GM18511 (cell line): Measurements from ENCODE around the gene HASPIN.

ENCODE experiments used
- ATAC-seq: cut with Tn5 transposase; IDR thresholded peaks from one replicate; pipeline ENCODE4 v1.9.1; 2021; ENCODE audit warnings: mild to moderate bottlenecking, moderate library complexity; ENCODE audit not compliant: unreplicated experiment

HASPIN gene

DNA sequence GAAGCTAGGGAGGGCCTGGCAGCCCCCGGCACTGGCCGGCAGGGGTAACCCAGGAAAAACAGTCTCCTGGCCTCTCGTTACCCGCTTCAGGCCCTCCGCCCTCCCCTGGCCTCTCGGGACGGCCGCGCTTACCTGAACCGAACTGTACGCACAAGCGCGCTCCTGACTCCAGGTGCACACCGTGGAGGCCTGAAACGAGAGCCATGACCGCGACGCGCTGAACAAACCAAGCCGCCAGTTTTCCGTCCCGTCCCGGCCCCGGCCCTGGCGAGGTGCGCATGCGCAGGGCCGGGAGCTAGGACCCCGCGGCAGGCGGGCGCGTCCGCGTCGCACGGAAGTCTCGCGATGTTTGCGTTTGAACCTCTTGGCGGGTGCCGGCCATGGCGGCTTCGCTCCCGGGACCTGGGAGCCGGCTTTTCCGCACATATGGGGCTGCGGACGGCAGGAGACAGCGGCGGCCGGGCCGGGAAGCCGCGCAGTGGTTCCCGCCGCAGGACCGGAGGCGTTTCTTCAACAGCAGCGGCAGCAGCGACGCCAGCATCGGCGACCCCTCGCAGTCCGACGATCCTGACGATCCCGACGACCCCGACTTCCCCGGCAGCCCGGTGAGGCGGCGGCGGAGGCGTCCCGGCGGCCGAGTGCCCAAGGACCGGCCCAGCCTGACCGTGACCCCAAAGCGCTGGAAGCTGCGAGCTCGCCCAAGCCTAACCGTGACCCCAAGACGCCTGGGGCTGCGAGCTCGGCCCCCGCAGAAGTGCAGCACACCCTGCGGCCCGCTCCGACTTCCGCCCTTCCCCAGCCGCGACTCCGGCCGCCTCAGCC lies at the start of gene HASPIN:
Gene HASPIN (plus strand): TSS at position 348 of the 822 bp plus-strand sequence. CDS start 33 bp downstream, at position 381.
- ATAC-seq: peak; percentile 86

DNA sequence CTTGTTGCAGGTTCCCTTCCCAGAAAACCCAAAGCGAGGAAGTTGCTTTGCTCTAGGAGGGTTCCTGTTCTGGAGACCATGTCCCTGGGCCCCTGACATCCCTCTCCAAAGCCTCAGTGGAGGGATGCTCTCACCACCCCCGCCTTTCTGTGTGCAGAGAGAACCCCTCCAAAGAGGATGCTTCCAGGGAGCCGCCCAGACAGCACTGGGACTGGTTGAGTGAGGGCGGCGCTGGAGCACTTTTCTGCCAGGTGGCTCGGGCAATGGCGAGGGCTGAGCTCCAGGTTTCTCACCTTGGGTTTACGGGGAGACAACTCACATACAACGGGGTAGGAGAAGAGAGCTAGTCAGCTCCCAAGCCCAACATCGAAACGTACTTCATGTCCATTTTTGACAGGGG lies 47.8 kb upstream of the HASPIN start:
- no peak for ATAC-seq

DNA sequence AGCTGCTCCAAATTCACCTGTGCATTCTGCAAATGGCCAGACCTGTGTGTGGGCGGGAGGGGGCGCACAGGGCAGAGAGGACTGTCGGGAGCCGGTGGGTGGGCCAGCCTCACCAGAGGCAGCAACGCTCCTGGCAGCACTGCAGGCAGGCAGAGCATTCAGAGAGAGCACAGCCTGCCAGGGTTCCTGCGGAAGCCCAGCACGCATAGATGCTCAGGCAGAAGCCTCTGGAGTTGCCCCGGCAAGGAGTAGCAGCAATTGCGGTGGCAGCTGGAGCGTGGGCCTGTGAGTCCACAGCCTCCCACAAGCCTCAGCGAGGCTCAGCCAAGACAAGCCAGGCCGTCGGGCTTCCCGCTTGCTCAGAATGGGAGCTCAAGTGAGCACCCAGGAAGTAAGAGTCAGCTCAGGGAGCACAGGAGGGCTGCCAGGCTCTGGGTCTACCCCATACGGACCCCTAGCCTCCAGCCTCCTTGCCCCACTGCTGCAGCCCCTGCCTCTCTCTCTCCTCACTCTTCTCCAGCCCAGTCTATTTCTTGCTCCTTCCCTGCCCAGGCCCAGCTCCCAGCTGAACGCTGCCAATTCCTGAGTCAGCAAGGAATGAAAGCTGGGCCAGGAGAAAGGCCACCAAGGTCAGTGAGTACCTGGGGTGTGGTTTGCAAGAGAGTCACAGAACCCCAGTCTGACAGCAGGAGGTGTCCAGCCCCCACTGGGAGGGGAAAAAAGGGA lies 45.4 kb upstream of the HASPIN start:
- no peak for ATAC-seq

DNA sequence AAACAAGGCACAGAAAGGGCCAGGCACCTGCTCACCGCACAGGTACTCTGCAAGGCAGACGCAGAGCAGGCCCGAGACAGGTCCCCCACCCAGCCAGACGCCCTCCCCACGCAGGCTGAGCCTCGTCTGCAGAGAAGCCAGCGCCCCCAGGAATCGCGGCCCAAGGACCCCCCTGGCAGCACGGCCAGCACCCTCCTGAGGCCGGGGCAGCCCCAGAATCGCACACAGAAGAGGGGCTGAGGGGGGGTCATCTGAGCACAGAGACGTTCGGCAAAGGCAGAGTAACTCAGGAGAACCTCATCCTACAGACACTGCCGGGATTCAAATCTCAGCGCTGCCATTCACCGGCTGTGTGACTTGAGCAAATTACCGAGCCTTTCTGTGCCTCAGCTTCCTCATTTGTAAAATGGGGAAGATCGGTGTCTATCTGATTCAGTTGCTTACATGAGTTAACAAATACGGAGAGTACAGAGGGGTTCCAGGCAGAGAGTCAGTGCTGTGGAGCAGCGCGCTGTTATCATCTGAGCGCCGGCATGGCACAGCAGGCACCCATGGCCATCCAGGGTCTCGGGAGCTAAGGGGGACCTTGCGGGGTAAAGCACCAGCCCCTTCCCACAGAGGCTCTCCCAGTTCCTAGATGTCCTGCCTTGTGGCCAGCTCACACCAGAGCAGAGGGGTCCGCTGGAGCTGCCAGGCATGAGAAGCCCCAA lies 44.7 kb upstream of the HASPIN start:
- ATAC-seq: no peak

DNA sequence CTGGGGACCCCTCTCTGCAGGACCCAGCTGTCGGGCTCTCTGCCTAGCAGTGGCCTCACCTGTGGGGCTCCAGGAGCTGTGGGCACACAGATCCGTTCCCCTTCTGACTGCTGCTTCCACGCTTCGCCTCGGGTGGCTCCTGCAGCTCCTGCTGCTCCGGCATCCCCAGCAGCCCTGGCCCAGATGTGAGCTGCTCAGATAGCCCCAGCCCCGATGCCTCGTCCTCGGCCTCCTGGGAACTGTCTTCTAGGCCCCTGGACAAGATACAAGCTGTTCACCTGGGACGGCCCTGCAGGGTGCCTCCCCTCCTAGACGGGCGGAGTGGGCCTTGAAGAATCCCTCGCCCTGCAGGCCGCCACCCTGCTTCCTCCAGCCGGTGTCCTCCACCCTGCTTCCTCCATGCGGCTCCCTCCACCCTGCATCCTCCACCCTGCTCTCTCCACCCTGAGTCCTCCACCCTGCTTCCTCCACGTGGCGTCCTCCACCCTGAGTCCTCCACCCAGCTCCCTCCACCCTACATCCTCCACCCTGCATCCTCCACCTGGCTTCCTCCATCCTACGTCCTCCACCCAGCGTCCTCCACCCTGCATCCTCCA lies 44.1 kb upstream of the HASPIN start:
- no peak for ATAC-seq

DNA sequence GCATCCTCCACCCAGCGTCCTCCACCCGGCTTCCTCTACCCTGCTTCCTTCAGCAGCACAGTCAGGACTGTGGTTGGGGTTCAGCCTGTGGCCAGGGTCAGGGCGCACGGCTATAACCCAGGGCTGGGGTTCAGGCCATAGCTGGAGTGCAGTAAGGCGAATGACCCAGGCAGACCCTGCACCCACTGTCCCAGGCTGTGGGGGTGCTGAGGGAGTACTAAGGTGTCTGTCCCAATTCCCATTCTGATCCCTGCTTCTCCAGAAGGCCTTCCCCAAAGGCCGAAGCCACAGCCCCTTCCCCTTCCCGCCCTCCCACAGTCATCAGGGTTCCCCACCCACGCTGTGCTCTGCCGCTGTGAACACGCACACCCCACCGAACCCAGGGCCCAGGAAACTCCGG lies 42.6 kb upstream of the HASPIN start:
- ATAC-seq: no peak

DNA sequence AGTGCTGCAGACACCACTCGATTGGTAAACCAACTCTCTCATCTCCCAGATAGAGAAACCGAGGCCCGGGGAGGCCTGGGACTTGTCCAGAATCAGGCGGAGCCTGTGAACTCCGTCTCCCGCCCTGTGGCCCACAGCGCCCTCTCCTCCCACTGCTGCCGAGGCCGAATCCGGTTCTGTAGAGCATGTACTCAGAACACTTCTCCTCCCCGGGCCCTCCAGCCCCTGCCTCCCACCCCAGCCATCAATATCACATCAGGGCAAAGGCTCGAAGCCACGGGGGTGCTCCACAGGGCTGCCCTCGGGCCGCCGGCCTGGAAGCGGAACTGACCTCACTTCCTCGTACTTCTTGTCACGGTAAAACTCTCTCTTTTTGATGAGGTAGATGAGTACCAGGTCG lies 42.1 kb upstream of the HASPIN start:
- ATAC-seq: no peak

DNA sequence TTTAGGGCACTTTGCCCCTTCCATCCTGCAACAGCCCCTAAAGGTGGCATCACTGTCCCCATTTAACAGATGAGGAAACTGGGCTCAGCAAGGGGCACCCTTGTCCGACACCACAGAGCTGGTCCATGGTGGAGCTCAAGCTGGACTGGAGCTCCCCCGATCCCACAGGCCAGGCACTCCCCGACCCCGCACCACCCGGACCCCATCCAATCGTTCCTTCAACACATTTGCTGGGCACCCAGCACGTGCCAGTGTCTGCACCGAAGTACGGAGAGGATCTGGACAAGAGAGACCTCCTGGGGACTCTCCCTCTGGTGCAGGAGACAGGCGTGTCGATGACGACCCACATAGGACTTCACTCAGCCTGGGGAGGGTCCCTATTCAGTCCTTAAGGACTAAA lies 41.7 kb upstream of the HASPIN start:
- ATAC-seq: no peak

DNA sequence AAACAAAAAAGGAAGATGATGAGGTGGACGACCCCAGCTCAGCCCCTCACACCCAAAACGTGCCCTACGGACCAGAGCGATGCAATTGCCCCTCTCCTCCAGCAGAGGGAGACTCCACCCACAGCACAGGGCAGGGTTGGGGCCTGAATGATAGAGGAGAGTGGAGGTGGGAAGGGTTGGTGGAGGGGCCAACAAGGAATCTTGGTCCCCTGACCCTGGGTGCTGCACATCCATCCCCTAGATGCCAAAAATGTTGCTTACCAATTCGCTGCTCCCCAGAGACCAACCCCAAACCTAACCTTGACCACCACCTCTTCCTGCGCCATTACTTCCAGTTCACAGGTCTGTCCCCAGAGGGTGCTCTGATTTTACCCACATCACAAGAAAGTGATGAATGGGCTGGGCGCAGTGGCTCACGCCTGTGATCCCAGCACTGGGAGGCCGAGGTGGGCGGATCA lies 40.6 kb upstream of the HASPIN start:
- no peak for ATAC-seq

DNA sequence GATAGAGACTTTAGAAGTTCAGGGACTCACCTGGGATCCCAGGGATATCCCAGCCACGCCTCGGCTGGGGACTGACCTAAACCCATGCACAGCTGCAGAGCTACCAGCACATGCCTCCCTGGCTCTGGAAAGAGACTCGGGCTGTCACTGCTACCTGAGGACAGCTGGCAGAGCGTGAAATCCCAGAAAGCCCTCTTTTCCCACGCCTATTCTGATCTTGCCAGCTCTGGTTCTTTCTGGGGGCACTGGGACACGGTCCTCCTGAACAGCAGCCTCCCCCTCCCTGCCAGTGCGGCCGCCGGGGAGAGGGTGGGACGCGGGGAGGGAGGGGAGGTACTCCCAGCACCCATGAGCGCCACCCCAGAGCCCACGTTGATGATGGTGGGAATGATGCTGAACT lies 38.5 kb upstream of the HASPIN start:
- ATAC-seq: no peak

DNA sequence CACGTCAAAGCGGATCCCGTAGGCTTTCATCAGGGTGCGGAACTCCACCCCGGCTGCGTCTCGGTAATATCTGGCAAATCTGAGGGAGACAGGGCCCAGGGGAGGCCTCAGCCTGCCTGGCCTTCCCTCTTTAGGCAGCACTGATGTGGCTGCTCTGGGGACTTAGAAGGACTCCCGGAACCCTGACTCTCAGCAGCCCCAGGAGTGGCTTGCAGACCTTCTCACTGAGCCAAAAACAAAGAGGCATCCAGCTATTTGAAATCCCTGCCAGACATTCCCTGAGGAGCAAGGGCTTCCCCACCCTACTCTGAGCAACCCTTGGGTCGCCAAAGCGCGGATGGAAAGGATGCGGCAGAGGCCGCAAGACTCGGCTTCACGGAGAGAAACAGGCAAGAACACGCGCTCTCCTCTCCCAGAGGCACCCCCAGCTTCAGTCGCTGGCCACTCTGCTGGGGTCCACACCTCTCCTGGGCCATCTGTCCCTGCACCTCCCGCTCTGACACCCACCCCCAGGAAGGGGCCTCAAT lies 35.6 kb upstream of the HASPIN start:
- ATAC-seq: no peak

DNA sequence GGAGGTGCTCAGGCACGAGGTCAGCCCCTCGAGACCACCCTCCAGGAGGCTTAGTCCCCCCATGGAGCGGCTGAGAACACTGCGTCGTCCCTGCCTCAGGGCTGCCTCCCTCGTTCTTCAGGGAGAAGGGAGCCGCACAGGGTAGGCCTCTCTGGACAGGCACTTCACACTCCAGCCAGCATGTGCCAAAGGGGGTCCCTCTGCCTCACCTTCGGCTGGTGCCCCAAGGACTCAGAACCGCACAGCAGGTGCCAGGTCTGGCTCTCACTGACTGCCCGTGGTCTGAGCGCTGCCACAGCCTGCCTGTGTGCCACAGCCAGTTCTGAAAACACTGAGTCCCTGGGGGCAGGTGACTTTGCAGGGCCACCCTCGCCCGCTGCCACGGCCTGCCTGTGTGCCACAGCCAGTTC lies 34.8 kb upstream of the HASPIN start:
- no peak for ATAC-seq

DNA sequence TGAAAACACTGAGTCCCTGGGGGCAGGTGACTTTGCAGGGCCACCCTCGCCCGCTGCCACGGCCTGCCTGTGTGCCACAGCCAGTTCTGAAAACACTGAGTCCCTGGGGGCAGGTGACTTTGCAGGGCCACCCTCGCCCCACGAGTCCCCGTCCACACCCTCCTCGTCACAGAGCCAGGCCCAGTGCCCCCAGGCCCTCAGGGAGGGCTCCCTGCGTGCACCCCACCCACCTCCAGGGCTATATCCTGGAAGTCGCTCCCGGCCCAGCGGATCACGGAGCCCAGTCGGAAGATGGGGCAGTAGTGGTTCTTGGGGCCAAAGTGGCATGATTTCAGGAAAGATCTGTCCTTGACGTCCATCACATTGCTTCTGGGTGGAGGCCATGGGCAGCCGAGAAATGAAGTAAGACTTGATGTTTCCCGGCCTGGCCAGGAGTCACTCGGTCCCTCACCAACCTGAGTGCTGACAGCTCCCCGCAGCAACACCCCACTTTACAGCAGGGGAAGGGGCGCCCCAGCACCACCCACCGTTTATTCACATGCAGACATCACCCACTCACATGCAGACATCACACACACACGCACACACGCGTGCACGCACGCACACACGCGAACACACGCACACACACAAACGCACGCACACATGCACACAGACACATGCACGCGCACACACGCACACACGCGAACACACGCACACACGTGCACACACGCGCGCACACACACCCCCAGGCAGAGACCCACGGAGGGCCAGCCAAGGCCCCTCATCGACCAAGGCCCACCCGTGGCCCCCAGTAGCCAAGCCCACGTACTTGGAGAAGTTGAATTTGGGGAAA lies 34.2 kb upstream of the HASPIN start:
- ATAC-seq: no peak

DNA sequence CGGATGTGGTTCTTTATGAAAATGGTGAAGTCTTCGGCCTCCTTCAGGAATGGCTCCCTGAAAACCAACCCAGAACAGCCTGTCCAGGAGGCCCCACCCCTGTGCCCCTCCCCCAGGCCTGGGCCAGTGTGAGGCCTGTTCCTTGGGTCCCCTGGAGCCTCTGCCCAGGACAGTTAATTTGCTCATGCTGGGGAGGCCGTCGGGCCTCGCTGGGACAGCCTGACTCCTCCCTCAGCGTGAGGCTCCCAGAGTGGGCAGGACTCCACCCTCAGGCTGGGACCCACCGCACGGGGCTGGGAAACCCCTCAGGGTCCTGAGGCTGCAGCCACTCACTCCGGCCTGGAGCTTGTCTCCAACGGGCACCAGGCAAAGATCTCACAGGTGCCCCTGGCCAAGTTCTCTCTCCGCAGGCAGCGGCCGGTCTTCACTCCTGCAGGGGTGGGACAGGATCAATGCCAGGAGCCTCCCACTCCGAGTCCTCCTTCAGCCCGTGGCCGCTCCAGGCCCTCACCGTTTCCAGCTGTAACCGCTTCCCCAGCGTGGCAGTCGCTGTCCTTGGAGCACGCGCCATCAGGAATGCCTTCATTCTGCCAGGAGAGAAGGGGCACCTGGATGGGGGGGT lies 33.5 kb upstream of the HASPIN start:
- ATAC-seq: no peak

DNA sequence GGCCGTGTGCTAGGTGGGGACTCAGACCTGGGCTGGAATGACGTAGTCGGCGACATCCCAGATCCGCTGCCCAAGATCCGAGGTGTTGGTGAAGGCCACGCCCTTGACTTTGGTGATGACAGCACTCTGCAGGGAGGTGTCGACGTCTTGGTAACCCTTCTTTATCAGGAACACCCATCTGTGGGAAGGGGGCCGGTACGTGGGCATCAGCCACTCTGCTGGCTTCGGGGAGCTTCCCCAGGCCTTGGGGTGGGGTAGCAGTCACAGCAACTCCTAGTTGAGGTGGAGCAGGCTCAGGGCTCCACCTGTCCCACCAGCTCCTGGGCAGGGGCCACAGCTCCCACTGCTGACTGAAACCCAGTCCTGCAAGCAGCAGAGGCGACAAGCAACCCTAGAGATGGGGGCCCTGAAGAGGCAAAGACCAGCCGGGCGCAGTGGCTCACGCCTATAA lies 32.1 kb upstream of the HASPIN start:
- ATAC-seq: no peak

DNA sequence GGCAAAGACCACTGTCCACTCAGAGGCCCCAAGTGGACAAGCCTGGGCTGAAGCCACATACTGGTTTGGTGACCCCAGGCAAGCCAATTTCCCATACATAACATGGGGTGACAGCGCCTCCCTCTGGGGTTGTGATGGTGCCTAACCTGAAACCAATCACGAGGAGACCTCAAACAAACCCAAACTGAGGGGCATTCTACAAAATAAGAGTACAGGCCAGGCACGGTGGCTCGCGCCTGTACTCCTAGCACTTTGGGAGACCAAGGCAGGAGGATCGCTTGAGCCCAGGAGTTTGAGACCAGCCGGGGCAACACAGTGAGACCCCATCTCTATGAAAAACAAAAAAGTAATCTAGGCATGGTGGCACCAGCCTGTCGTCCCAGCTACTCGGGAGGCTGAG lies 31.4 kb upstream of the HASPIN start:
- ATAC-seq: no peak

DNA sequence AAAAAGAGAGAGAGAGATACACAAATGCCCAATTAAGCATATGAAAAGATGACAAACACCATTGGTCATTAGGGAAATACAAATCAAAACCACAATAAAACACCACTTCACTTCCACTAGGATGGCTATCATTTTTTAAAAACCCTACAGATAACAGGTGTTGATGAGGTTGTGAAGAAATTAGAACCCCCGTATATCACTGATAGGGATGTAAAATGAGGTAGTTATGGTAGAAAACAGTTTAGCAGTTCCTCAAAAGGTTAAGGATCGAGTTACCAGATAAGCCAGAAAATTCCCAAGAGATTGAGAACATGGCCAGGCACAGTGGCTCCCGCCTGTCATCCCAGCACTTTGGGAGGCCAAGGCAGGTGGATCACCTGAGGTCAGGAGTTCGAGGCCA lies 30.6 kb upstream of the HASPIN start:
- no peak for ATAC-seq

DNA sequence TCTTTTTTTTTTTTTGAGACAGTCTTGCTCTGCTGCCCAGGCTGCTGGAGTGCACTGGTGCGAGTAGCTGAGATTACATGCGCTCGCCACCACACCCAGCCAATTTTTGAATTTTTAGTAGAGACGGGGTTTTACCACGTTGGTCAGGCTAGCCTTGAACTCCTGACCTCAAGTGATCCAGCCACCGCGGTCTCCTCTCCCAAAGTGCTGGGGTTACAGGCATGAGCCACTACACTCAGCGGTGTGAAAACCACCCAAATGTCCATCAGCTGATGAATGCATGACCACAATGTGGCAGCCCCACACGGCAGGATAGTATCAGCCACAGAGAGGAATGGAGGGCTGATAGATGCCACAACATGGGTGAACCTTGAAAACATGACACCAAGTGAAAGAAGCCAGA lies 29.9 kb upstream of the HASPIN start:
- ATAC-seq: peak; percentile 62

DNA sequence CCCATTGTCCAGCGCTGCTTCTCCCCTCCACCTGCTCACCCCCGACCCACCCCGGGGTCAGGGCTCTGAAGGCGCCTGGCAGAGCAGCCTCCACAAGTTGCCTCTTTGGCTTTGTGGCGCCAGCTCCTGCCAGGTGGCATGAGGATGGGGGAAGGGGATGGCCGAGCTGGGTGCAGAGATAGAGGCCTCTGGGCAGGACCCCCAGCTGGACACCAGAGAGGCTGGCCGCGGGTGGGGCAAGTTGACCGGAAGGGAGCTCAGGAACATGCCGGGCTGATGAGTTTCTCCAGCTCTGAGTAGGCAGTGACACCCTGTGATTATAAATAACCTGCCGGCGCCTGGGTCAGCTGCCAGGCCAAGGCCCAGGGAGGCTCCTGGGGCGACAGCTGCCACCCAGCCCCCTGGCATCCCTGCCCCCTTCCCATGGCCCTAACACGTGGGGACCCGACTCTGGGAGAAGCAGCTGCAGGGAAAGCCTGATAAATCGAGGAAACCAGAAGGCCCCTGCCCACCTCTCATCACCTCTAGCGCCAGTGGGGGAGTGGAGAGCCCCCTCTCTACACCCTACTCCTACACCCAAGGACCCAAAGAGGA lies 28.5 kb upstream of the HASPIN start:
- no peak for ATAC-seq
